Activated T-cell treated with anti-CD3 and anti-CD28 coated beads, Interleukin-2, amount 50 U/mL, for 48 hours (primary cell): Measurements from ENCODE around the gene TUBG2.

Experiments
- DNase-seq, 2 experiments: peaks; one replicate each; pipeline ENCODE4 v3.0.0-alpha.2; 2020

TUBG2 gene

DNA sequence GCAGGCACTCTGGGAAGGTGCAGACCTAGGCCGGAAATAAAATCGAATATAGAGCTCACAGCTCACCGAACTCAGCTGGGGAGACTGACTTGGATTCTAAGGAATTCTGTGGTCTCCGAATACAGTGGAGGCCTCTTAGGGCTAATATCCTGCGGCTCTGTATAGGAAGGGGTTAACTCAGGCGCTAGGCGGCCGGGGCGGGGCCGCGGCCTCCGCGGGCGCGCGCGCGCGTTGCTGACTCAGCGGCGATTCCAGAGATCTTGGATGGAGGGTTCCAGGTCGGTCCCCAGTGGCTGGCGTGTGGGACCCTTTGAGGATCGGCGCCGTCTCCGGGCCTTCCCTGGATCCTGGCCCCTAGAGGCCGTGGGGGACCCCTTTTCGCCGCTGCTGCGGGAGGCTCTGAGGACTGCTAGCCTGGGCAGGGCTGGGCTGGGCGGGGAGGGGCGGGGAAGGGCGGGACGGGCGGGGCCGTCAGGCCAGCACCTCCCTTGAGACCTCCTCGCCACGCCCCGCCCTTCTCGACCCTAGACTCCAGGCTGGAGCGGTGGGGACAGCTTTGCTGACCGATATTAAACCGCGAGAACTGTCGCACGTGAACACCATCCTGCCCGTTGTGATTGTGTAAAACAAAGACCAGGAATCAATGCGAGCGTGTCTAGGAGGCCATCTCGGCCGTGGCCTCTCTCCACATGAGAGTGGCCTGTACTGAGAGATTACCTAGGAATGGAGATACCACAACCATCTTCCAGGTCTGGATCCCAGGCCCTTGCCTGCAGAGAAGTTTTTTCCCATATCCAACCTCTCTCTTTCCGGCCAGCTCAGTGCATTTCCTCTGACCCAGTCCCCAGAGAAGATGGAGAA is 19.1 kb downstream of the TUBG2 start:
- peak; percentile 90 to 92 for DNase-seq

DNA sequence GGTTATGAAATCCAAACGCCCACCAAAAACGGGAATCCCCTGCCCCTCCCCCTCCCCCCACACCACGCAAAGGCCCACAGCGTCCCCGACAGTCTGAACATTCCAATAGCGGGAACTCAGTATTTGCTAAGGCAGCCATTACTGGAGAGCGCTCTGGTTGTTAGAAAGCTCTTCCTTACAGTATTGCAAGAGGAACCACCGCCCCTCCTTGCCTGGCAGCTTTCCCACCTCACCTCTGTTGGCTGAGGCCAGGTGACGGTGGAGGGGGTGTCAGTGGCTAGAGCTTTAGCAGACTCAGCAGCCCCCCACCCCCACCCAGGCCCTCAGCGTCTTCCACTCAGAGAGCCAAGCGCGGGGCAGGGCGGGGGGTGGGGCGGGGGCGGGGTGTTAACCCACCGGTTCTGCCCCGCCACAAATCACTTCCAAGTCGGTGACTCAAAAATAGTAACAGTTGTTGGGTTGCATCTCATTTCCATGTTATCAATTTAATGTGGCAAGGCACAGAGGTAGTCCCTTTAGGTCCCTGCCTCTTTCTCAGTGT is 19.9 kb downstream of the TUBG2 start:
- peak; percentile 72 to 74 for DNase-seq

- DNase-seq, result peak; percentile 80 to 87
Measured at GRCh38 chr17:42679492-42680330, 20.6 kb downstream of the TUBG2 start.

DNA sequence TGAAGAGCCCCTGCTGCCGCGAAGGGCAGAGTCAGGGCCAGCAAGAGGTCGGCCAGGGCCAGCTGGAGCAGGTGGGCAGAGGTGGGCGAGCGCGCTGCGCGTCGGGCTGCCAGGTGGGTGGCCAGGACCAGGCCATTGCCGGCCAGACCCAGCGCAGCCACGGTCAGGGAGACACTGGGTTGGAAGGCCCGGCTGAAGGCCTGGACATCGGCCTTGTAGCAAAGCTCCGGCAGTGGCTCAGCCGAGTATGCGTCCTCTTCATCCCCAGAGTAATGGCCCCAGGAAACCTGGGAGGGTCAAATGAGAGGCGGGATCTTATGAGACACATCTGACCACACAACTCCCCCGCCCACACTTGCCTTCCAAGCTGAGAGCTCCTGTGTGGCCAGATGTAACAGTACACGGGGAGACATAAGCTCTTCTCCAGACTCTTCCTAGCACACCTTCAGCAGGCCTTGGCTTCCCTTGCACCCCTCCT is 21.3 kb downstream of the TUBG2 start:
- DNase-seq, result no peak

GRCh38 chr17:42681976-42682721 is 23.1 kb downstream of the TUBG2 start, which contains the start of gene CNTNAP1:
TSS of gene CNTNAP1 (plus strand) at chr17:42682531. CDS start at chr17:42682830, 299 bp downstream.
- peak; percentile 41 to 53 for DNase-seq

DNA sequence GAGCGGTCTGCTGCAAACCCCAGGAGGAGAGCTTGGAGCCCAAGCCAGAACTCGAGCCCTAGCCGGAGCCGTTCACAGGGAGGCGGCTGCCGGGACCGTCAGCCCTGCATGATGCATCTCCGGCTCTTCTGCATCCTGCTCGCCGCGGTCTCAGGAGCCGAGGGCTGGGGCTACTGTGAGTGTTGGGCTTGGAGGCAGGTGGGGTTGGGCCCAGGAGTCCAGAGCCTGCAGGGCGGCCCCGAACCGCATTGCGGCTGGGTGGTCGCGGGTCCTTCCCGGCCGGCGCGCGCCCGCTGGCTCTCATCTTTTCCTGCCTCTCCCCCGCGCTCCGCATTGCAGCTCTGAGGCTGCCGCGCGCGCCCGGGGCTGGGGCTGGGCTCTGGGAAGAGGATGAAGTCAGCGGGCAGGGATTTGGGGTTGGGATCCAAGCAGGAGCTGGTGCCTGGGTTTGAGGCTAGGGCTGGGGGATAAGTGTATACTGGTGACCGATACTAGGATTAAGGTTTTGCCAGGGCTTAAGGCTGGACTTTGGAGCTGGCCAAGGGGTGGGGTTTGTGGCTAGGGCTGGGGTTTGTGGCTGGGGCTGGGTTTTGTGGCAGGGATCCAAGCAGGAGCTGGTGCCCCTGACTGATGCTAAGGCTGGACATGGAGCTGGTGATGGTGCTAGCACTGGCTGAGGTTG is 23.8 kb downstream of the TUBG2 start:
- peak; percentile 46 to 61 for DNase-seq

GRCh38 chr17:42683407-42684034 is 24.4 kb downstream of the TUBG2 start:
- DNase-seq, result peak in 1 of 2 experiments; percentile 35

DNA sequence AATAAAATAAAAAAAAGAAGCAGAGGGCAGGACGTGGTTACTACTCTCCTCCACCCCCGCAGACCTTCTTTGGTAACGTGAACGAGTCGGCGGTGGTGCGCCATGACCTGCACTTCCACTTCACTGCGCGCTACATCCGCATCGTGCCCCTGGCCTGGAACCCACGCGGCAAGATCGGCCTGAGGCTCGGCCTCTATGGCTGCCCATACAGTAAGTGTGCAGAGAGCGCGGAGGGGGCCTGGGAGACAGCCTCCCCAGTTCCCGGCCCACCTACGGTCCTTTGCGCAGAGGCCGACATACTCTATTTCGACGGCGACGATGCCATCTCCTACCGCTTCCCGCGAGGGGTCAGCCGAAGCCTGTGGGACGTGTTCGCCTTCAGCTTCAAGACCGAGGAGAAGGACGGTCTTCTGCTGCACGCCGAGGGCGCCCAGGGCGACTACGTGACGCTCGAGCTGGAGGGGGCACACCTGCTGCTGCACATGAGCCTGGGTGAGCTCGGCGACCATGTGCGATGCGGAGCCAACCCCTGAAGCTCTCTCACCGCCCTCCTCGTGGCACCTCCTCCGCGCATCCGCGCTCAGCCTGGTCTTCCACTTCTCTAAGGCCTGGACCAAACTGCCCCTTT is 26.0 kb downstream of the TUBG2 start:
- no peak for DNase-seq

GRCh38 chr17:42685831-42686230 is 26.7 kb downstream of the TUBG2 start:
- DNase-seq, result no peak

- DNase-seq, result no peak
Measured at GRCh38 chr17:42686520-42687128, 27.5 kb downstream of the TUBG2 start.

- DNase-seq, result no peak
Measured at GRCh38 chr17:42687707-42688320, 28.7 kb downstream of the TUBG2 start.

DNA sequence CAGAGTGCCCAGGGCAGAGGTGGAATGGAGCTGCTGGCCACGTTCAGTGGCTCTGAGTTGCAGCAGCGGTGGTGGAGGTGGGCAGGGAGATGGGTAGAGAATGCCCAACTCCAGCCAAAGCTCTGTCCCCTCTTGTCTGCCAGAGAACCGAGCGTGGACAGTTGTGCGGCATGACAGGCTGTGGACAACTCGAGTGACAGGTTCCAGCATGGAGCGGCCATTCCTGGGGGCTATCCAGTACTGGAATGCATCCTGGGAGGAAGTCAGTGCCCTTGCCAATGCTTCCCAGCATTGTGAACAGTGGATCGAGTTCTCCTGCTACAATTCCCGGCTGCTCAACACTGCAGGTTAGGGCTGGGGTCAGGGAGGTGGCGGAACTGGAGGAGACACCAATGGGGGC is 31.5 kb downstream of the TUBG2 start:
- DNase-seq, result no peak

DNA sequence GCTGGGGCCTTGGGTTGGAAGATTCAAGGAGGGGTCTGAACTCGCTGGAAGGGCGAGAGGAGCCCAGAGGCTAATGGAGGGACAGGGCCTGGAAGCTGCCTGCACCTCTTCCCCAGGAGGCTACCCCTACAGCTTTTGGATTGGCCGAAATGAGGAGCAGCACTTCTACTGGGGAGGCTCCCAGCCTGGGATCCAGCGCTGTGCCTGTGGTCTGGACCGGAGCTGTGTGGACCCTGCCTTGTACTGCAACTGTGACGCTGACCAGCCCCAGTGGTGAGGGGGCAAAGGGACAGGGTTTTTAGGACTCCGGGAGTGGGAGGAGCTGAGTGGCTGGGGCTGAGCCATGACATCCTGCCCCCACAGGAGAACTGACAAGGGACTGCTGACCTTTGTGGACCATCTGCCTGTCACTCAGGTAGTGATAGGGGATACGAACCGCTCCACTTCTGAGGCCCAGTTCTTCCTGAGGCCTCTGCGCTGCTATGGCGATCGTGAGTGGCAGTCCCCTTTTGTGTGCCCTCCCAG is 32.0 kb downstream of the TUBG2 start:
- no peak for DNase-seq

DNA sequence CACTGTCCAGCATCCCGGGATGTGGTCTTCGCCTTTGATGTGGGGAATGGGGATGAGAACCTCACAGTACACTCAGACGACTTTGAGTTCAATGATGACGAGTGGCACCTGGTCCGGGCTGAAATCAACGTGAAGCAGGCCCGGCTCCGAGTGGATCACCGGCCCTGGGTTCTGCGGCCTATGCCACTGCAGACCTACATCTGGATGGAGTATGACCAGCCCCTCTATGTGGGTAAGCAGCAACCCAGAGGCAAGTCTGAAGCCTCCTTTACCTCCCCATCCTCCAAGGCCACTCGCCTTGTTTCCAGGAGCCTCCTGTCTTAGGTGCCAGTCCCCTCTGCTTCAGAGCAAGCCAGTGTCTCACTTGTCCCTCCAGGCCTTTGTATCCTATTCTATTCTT is 33.4 kb downstream of the TUBG2 start:
- DNase-seq, result no peak

- no peak for DNase-seq
Measured at GRCh38 chr17:42694524-42694923, 35.4 kb downstream of the TUBG2 start.

DNA sequence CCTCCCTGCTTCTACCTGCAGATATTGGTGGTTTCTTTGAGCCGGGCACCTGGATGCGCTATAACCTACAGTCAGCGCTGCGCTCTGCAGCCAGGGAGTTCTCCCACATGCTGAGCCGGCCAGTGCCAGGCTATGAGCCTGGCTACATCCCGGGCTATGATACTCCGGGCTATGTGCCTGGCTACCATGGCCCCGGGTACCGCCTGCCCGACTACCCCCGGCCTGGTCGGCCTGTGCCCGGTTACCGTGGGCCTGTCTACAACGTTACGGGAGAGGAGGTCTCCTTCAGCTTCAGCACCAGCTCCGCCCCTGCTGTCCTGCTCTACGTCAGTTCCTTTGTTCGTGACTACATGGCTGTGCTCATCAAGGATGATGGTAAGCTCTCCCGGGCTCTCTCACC is 36.4 kb downstream of the TUBG2 start:
- DNase-seq, result no peak

GRCh38 chr17:42697108-42697811 is 38.2 kb downstream of the TUBG2 start:
- no peak for DNase-seq

DNA sequence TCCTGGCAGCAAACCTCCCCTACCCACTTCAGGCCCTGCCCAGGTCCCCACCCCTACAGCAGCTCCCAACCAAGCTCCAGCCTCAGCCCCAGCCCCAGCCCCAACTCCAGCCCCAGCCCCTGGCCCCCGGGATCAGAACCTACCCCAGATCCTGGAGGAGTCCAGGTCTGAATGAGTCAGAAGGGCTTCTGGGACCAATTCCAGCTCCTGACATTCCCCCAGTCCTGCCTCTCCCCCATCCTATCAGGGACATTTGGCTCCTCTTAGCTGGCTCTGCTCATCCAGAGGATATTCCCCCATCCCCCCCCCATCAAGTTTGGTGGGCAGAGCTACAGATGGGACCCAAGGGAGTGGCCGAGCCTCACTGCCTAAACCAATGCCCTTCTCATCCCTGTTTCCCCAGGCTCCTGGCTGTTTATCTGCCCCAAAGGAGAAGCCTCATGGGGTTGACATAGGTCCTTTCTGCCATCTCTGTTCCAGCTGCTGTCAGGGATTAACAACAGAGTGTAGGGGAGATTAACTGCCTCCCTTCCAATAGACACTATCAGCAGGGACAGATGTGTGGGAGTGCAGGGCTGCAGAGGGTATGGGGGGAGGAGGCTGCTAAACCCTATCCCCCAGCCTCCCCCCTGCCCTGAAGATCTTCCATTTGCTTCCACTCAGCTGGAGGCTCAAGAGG is 39.8 kb downstream of the TUBG2 start:
- DNase-seq, result no peak

GRCh38 chr17:42699415-42699740 is 40.3 kb downstream of the TUBG2 start:
- DNase-seq, result no peak
